D721Med (cell line): ENCODE results near the gene ZNF800.

Experiments used
- DNase-seq: peaks from one replicate; pipeline ENCODE4 v3.0.0; 2011; ENCODE audit warnings: low spot score; ENCODE audit not compliant: insufficient read length
- FAIRE-seq: peaks from 2 replicates; lab custom pipeline; 2011; peaks lifted over from hg19 to GRCh38; lab: Jason Lieb, UNC
- TF ChIP-seq, protein P1 (sequence below): IDR thresholded peaks from 2 replicates; pipeline ENCODE4 v1.5.1; 2012; ENCODE audit warnings: mild to moderate bottlenecking, control low read depth; ENCODE audit not compliant: insufficient read depth; ENCODE audit errors: missing control alignments

The ZNF800 gene

DNA sequence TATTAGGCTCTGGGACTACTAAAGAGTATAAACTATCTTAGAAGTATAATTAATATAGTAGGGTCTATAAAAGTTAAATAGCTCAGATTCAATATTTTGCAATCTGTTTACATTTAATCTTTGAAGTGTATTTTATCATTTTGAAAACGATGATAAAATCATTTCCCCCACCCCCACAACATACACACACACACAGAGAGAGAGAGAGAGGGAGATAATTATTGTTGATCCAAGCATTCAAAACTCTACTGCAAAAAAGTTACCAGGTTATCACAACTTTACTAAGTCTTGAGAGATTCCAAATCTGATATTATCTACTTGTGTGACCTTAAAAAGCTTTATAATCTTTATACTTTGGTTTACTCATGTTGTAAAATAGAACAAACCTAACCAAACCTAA, 14.0 kb downstream of the ZNF800 start:
- DNase-seq (no peak), FAIRE-seq (no peak)
- TF ChIP-seq, protein P1, sequence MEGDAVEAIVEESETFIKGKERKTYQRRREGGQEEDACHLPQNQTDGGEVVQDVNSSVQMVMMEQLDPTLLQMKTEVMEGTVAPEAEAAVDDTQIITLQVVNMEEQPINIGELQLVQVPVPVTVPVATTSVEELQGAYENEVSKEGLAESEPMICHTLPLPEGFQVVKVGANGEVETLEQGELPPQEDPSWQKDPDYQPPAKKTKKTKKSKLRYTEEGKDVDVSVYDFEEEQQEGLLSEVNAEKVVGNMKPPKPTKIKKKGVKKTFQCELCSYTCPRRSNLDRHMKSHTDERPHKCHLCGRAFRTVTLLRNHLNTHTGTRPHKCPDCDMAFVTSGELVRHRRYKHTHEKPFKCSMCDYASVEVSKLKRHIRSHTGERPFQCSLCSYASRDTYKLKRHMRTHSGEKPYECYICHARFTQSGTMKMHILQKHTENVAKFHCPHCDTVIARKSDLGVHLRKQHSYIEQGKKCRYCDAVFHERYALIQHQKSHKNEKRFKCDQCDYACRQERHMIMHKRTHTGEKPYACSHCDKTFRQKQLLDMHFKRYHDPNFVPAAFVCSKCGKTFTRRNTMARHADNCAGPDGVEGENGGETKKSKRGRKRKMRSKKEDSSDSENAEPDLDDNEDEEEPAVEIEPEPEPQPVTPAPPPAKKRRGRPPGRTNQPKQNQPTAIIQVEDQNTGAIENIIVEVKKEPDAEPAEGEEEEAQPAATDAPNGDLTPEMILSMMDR: no peak

- DNase-seq: no peak
- TF ChIP-seq, protein P1: no peak
Observed at GRCh38 chr7:127377425-127377824, 15.1 kb downstream of the ZNF800 start.

DNA sequence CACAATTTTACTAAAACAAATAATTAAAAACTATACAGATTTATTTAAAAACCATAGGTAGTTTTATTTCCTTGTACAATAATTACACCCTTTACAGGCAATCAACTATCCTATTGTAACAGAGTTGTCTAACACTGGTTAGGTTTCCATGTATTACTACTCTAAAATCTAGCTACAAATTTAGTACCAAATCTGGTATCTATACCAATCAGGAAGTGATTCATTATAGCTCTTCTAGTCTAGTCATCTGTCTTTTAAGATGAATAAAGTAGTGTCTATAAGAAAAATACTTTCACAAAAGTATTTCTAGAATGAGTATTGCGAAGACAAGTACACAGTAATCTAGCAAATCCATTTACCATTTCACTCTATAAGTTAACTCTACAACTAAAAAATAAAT, 16.9 kb downstream of the ZNF800 start:
- no peak for FAIRE-seq
- DNase-seq: no peak
- TF ChIP-seq, protein P1: no peak

More at GRCh38 chr7:127377425-127377824, 15.1 kb downstream of the ZNF800 start:
- FAIRE-seq: no peak

GRCh38 chr7:127367679-127368078, 24.8 kb downstream of the ZNF800 start:
- peak; percentile 58 for FAIRE-seq
- DNase-seq: no peak
- TF ChIP-seq, protein P1: no peak

GRCh38 chr7:127366680-127367079, 25.8 kb downstream of the ZNF800 start:
- no peak for DNase-seq
- TF ChIP-seq, protein P1: no peak

GRCh38 chr7:127365957-127366315, 26.6 kb downstream of the ZNF800 start:
- FAIRE-seq (no peak), DNase-seq (no peak)
- TF ChIP-seq, protein P1: no peak

More at GRCh38 chr7:127366680-127367079, 25.8 kb downstream of the ZNF800 start:
- FAIRE-seq: no peak

DNA sequence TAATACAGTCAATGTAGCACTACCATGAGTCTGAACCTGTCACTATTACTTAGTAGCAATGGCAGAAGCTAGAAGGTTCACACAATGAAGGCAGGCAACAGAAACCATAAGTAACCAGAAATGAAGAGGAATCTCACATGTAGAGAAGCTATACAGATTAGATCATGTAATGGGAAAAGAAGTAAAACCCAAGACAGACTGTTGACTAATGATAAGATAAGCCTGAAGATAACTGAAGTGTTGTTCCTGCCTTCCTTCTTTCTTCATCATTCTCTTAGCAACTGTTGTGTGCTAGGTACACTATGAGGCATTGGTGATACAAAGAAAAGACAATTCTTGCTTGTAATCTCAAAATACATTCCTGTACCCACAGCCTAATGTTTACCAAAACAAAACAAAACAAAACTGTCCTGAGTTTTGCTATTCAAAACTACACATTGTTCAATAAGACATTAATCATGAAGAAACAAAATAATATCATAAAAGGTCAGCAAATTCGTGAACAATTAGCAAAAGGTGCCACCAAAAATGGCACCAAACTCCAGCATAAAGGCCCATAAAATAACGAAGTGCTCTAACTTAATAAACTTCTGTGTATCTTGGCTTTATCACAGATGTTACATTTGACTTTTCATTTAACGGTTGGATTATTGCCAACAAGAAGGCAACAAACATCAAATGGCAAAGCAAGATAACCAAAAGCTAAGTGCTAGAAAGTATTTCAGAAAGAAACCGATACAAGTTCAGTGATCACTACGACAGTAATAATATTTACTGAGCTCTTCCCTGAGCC, 27.1 kb downstream of the ZNF800 start:
- DNase-seq (no peak), FAIRE-seq (no peak)
- TF ChIP-seq, protein P1: no peak
